ENCODE results near the gene HSH2D. TPM values are rescaled to one million over a fixed set of nuclear protein-coding genes. Genes with fewer than 3 reads are reported as not detected.

HSH2D gene
- total and polyA plus RNA-seq, 10 of the 15 experiments (the other 5 are each of a cell fraction or from before 2014, with no cell fraction given) = 22.0 to 145 (median 89.3) TPM

GRCh38 chr19:16111160-16111908, 32.2 kb upstream of the HSH2D start, which contains the start of gene RAB8A (continued):
- TF ChIP-seq CHD2 (IDR thresholded peaks at IDR 0.05; ENCODE audit: borderline replicate concordance, low read depth, low read length) (peak; percentile 94), CEBPZ (IDR thresholded peaks at IDR 0.05; ENCODE audit: low read depth, low read length) (peak; percentile 61), CREM (IDR thresholded peaks at IDR 0.05; ENCODE audit: low read depth) (peak; percentile 95), SPI1 (IDR thresholded peaks at IDR 0.05; ENCODE audit: borderline replicate concordance, insufficient read depth, low read depth, low read length) (peak; percentile 74; the same call in 1 of the 2 replicates), SREBF1 (IDR thresholded peaks at IDR 0.05; ENCODE audit: low read length) (no peak), SREBF2 (IDR thresholded peaks at IDR 0.05; ENCODE audit: low read length) (no peak), PBX3 (IDR thresholded peaks at IDR 0.05; ENCODE audit: insufficient replicate concordance, low read depth, low read length) (peak; percentile 98), STAT1 (conservative IDR thresholded peaks at IDR 0.05) (0 out of 2 replicates have a peak, but pooled peaks have one; percentile 15), DPF2 (IDR thresholded peaks at IDR 0.05) (peak; percentile 99), NBN (IDR thresholded peaks at IDR 0.05) (peak; percentile 57), YY1 (IDR thresholded peaks at IDR 0.05; ENCODE audit: low read depth, low read length) (peak; percentile 93), TAF1 (IDR thresholded peaks at IDR 0.05; ENCODE audit: borderline replicate concordance, low read depth, low read length) (peak; percentile 18; the same call in 1 of the 2 replicates), CREB1 (IDR thresholded peaks at IDR 0.05; ENCODE audit: low read depth) (peak; percentile 97), ZNF687 (IDR thresholded peaks at IDR 0.05) (peak; percentile 84), E4F1 (IDR thresholded peaks at IDR 0.05; ENCODE audit: borderline replicate concordance, partially characterized antibody) (peak; percentile 92), KAT2A (conservative IDR thresholded peaks at IDR 0.05; ENCODE audit: control insufficient read depth, low read depth, low read length) (no peak)
